COLO668 (cell line): Measurements from ENCODE around the gene FREM1.
"Not testable (repeated sequence)": the region's sequence is repeated elsewhere in the genome, so short reads cannot be mapped to it uniquely, and the experiment has no call there.

Source experiments
- DNase-seq: peaks from one replicate; lab custom pipeline; 2025; ENCODE audit not compliant: unreplicated experiment; lab: John Stamatoyannopoulos, UW

The FREM1 gene, protein sequence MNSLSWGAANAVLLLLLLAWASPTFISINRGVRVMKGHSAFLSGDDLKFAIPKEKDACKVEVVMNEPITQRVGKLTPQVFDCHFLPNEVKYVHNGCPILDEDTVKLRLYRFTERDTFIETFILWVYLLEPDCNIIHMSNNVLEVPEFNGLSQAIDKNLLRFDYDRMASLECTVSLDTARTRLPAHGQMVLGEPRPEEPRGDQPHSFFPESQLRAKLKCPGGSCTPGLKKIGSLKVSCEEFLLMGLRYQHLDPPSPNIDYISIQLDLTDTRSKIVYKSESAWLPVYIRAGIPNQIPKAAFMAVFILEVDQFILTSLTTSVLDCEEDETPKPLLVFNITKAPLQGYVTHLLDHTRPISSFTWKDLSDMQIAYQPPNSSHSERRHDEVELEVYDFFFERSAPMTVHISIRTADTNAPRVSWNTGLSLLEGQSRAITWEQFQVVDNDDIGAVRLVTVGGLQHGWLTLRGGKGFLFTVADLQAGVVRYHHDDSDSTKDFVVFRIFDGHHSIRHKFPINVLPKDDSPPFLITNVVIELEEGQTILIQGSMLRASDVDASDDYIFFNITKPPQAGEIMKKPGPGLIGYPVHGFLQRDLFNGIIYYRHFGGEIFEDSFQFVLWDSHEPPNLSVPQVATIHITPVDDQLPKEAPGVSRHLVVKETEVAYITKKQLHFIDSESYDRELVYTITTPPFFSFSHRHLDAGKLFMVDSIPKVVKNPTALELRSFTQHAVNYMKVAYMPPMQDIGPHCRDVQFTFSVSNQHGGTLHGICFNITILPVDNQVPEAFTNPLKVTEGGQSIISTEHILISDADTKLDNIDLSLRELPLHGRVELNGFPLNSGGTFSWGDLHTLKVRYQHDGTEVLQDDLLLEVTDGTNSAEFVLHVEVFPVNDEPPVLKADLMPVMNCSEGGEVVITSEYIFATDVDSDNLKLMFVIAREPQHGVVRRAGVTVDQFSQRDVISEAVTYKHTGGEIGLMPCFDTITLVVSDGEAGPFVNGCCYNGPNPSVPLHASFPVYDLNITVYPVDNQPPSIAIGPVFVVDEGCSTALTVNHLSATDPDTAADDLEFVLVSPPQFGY (N-terminal part only)

DNA sequence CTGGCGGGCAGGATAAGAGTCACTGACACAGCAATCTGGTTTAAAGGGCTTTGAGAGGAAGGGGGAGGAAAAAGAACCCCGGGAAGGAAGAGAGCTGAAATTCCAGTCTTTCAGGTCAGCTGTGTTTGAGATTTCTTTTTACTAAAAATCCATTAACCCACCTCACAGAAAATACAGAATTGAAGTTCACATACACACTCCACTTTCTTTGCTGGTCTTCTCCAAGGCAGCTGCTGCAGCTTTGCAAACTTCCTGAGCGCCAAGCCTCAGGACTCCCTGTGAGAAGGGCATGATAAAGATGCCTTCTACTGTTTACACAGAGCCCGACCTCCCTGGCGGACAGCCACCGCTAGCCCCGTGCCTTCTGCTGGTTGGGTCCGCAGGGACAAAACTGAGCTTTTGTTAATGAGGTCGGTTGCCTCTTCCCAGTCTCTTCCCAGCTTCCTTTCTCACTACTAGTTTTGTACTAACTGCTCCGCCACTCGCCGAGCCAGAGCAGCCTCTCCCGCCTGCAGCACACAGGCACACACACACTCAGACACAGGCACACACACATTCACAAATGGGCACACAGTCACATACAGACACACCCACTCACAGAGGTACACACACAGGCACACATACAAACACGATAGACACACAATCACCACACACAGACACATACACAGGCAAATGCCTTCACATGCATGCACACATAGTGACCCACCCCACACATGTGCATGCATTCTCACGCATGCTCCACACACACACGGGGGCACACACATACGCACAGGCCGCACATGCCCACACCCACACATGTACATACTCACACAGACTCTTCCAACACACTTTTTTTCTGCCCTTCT is at the start of gene FREM1:
Gene FREM1, minus strand, starts transcription at position 468 of the 845 bp plus-strand sequence. CDS start 41,451 bp downstream, outside the sequence.
- peak; percentile 47 for DNase-seq

DNA sequence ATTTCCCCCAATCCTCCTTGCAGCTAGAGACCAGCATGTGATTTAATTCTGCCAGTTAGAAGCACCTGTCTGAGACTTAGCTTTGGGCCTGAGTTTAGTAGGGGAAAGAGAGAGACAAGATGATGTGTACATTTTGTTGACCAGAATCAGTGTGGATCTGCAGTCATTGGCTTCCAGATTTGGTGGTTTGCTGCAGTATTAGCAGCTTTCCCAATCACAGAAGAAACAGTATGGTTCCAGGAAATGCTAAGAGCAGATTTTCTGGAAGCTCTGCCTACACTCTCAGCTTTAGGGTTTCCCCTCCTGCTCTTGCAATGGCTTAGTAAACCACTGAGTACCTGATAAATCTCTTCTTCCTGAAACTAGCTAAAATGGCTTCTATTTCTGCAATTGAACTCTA is 48.8 kb upstream of the FREM1 start:
- DNase-seq, result no peak

DNA sequence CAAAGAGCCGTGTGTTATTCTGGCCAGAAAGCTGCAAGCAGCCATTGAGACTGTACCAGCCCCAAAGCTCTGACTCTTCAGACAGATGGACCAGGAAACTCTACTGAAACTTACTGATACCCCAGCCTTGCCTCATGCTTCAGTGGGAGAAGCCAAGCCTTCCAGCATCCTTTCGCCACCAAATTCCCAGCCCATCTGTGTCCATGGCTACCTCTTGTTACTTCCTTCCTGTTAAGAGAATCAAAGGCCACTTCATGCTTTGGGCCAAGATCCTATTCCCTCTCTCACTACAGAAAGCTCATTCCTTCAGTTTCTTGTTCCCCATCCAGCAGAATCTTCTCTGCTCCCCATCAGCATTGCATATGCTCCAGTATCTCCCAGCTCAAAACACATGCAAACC is 46.9 kb upstream of the FREM1 start:
- DNase-seq, result no peak

DNA sequence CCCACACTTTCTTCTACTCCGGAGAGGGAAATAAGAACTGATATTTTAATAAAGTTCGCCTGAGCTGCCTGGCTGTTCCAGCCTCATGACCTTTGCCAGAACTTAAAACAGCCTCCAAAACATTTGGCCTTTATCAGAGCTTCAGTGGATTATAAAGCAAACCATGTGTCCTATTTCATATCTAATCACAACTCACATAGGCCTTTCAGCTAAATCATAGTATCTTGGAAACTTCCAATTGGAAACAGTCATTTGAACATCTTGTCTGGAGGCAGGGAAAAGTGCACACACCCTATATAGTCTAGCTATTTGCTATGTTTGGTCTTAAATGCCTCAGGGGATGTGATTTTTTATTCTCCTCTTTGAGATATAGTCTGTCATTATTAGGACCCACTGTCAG is 46.0 kb upstream of the FREM1 start:
- DNase-seq, result no peak

DNA sequence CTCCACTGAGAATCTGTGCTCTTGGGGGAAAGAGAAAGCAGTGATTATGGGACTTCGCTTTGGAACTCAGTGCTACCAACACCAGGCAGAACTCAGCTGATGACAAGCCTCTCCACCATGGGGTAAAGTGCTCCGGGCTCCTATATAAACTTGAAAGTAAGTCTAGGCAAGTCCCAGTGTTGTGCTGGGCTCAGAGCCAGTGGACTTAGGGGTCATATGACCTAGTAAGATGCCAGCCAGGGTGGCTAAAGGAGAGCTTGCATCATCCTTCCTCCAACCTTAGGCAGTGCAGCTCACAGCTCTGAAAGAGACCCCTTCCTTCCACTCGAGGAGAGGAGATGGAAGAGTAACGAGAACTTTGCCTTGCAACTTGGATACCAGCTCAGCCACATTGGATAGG is 35.1 kb upstream of the FREM1 start:
- DNase-seq, result no peak

DNA sequence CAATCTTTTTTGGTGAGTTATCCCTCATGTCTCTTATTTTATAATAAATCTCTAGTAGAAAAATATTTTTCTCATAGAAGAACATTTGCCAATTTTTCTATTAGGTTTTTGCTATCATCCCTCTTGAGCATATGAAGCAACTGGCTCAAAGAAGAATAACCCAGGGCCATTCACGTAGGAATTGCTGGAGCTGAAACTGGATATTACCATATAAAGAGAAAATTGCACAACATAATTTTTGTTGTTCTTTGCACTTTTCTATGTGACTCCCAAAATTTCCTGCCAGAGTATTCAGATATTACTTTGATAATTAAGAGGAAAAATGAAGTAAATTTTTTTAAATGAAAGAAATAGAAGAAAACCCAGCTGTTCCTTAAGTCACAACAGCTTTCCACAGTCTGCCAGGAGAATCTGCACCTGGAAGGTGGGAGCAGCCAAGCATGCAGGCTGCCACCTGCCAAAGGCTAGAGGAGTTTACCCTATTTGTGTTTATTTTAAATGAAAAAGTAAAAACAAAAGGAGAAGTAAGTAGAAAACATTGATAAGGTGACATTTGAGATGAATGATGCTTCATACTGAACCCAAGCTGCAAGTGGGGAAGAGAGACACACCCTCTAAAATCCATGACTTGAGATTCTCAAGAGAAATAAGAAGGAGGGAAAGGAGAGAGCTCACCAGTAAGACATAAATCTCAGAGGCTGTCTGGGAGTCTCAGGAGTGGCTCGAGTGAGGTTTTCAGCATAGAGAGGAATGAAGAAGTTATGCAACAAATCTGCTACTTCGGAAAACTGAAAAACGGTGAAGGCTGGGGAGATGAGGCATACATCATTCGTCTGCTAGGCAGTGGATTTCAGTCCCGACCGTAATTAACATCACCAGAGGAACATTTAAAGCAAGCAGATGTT is 31.5 kb upstream of the FREM1 start:
- DNase-seq, result no peak

DNA sequence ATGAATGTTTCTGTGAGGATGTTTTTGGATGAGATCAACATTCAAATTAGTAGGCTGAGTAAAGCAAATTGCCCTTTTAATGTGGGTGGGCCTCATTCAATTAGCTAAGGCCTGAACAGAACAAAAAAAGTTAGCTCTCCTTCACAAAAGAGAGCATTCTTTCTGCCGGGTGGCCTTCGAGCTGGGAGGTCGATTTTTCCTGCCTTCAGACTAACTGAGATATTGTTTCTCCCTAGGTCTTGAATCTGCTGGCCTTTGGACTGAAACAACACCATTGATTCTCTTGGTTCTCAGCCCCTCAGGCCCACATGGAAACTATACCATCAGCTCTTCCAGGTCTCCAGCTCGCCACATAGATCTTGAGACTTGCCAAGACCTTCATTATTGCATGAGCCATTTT is 29.1 kb upstream of the FREM1 start:
- no peak for DNase-seq

DNA sequence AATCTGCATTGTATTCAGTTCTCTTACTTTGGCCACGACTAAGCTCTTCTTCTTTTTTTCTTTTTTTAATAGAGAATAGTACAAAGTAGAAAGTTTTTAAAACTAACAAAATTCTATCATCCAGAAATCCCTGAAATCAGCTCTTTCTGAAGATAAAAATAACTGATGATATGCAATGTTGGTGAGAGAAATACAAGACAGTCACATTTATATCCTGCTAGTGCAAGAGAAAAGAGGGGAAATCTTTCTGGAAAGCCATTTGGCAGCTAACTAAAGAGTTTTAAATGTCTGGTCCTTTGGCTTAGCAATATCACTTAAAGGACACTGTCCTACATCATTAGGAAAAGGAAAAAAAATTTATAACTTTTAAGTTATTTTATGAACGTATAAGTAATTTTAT is 27.0 kb upstream of the FREM1 start:
- DNase-seq, result no peak

DNA sequence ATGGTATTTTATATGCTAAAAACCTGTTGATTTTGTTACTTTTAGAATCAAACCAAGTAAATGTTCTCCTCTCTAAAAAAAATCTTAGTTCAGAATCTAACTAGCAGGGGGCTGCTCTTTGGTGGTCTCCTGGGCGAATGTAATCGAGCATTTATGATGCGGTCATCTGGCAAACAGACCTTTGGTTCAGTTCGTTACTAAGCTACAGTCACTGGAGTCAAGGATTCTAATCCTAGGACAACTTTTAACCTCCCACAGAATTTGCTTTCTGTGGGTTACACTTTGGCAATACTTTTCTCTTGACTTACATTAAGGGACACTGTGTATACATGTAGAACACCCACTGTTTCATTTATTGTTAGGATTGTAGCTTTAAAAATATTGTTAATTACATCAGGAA is 26.3 kb upstream of the FREM1 start:
- no peak for DNase-seq

DNA sequence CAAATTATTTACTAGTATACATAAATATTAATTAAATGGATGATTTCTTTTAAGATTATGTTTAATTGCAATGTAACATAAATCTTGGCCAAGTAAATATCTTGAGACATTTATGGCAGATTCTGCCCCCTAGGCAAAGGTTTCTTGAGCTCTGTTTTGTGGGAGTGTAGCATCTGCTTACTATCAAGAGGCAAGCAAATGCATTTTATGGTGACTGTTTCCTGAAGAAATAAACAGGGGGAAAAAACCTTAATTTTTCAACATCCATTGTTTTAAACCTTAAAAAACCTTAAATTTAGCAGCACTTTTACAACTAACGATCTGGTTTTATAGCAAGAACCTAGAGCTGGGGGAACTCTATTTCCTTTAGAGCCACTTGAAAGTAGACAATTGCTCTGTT is 25.7 kb upstream of the FREM1 start:
- no peak for DNase-seq

DNA sequence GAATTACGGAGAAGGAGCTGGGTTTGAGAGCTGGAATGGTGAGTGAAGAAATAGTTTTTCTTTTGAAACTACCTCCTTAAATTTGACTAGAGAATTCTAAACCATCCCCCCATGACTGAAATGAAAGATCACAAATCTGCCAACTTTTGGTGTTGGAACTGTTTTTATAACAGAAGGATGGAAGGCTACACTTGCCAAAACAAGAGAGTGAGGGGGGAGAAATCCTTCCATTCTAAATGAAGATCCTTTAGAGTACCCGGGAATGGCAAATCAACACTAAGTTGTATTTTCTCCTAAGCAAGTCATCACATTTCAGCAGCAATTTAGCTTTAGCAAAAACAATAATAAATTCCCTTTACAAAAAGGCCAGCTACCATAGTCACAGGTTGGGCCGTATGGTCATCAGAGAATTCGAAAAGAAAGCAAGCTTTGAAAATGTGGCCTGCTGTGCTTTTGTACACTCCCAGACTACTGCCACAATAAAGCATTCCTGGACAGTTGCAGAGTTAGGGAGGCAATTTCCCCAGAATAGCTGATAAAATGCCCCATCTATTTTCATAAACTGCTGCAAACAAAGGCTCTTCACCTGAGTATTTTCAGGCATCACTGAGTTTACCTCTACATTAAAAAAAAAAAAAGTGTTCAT is 25.0 kb upstream of the FREM1 start:
- DNase-seq, result no peak

DNA sequence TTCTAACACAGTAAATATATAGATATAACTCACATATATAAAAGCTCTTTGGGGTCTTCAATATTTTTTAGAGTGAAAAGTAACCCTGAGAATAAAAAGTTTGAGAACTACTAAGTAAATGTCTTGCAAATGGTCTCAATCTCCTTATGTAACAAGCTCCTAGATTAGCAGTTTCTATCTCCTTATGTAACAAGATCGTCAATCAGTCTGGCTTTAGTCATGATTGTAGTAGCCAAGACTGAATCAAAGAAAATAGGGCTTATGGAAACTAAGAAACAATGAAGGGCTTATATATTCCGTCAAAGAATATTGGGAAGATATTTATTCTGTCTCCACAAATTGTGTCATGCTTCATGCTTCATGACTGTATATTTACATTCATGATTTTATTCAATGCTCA is 22.4 kb upstream of the FREM1 start:
- DNase-seq, result no peak

DNA sequence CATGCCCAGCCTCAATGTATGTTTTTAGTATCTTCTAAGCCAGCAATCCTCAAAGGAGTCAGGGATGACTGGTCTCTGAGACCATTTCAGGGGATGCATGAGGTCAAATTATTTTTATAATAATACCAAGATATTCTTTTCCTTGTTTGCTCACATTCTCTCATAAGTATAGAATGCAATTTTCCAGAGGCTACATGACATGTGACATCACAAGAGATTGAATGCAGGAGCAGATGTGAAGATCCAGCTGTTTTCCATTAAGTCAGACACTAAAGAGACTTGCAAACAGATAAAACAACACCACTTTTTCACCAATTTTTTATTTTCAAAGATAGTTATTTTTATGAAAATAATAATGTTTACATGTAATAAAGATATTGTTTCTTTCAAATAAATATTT is 22.0 kb upstream of the FREM1 start:
- DNase-seq, result no peak

DNA sequence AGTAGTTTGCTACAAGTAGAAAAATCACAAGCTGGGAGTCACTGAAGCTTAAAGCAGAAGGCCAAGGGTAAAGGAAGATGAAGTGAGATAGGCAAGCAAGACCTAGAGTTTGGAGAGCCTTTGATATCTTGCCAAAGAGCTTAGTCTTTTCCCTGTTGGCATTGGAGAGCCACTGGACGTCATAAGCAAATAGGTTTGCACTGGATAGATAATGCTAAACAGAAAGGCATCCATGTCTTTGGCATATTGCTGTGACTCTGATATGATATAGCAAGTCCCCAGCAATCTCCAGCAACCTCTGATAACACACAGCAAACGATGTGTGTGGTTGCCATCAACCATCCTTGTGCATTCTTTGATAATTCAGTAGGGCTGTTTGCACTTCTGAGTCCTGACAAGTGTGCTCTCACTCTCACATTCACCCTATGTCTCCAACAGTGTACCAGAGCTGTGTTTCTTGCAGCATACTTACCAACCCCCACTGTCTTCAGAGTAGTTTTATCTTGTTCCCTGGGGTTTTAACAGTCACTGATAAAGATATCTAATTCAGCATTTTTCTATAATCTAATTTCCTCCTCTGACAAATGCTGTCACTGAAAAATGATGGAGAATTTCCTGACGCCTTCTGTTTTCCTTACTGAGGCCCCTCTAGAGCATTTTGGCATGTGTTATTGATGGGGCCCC is 16.9 kb upstream of the FREM1 start:
- no peak for DNase-seq

DNA sequence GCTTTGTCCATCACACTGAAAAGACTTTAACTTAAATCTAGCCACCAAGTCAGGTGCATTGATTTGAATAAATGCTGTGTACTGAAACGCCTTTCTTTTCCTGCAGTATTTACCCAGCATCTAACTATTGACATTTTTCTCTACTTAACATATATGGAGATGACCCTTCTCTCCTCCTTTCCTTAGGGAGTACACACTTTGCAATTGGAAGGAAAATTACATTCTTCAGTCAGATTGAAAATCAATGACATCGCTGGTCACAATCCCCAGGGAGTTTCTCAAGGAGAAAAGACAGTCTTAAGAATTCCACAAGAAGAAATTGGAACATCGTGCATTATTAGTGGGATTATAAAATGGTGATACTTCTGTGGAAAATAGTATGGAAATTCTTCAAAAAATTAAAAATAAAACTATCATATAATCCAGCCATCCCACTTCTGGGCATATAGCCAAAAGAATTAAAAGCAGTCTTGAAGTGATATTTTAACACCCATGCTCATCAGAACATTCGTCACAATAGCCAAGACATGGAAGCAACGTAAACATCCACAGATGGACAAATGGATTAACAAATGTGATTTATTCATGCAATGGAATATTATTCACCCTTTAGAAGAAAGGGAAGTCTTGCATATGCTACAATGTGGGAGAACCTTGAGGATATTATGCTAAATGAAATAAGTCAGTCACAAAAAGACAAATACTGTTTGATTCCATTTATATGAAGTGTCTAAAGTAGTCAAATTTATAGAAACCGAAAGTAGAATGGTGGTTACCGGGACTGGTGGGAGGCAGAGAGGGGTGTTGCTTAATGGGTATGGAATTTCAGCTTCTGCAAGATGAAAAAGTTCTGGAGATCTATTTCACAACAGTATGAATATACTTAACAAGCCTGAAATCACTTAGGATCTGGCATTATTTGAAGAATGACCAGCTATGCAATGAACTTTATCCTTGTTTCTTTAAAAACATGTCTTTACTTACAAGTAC is 14.3 kb upstream of the FREM1 start:
- no peak for DNase-seq

DNA sequence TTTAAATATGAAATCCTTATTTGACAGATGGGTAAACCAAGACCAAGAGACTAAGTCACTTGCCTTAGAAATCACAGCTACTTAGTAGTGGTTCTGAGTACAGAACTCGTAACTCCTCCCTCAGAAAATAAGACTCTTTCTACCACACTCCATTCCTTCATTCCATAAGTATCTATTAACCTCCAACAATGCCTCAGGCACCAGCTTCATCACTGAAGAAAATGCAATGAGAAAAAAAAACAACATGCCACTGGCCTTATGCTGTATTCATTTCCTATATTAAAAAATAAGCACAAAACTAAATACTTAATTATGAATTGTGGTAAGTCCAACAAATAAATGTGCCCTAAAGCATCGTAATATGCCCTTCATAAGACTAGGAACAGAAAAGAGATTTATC is 13.5 kb upstream of the FREM1 start:
- DNase-seq, result no peak

DNA sequence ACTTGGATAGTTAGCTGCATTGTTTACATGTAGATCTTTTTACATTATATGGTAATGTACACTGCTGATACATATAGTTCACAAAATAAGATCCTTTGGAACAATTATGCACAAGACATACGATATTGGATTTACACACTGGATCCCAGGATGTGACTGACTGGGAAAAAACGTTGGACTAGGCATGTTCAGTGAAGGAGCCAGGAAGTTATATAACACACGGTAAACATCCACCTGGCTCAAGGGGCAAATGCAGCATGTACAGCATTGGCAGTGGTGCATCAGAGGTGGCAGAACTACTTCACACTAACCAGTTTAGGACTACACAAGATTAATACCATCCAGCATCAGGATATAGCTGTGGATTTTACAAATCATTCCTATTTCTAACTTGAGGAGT is 10.6 kb upstream of the FREM1 start:
- not testable (repeated sequence) for DNase-seq

DNA sequence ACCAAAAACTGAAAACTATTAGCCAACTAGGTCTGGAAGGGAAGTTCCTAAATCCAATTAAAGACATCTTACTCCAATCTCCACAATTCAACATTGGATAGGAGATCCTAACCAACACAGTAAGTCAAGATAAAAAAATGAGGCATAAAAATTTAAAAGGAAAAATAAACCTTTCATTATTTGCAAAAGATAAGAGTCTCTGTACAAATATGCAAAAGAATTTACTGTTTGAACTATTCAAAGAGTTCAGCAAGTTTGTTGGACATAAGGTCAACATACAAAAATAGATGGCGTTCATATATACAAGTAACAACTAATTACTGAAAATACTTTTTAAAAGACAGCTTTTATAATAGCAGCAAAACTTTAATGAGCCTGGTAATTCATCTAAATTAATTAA is 3.1 kb upstream of the FREM1 start:
- DNase-seq, result no peak
